GM10847 (cell line): Measurements from ENCODE around the gene BRINP2.

Source experiments
- POLR2A ChIP-seq: IDR thresholded peaks from 2 replicates; pipeline ENCODE4 v1.6.1; 2011; ENCODE audit not compliant: insufficient read length; ENCODE audit errors: extremely low read depth

The BRINP2 gene

DNA sequence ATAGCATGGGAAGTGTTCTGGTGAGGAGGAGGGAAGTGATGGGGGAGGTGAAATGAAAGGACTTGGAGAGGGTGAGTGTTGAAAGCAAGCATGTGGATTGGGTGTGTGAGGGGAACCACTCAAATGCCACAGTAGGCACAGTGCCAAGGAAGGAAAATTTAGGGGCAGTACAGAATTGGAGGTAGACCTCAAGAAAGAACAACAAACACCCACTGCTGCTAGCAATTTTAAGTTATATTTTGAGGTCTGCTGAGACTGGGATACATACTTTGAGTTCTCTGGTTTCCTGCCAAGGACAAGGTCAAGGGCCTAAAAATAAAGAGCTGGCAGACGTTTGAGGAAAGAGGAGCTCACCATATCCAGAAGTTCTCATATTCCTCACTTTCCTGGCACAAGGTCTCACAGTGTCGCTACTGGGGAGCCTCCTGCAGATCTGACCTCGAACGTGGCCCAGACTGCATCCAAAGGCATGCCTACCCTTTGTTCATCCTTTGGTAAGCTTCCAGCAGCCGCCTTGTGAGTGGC lies 104.0 kb downstream of the BRINP2 start:
- TF ChIP-seq POLR2A = no peak

DNA sequence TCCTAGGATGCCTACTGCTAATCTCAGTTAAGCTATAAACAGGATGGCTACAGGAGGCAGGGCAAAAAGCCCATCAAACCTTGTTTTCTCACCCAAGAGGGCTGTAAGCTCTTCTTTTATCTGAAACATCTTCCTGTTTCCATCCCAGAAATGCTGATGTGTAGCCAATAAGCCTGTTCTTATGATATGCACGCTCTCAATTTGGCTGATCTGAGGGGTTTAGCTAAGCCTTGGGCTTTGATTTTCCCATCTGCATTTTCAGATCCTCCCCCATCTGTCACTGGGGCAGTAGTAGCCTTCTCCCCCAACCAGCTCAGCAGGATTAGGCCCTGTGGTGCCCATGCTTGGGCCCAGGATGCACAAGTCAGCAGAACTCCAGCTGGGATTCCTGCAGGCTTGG lies 105.0 kb downstream of the BRINP2 start:
- TF ChIP-seq POLR2A = no peak

DNA sequence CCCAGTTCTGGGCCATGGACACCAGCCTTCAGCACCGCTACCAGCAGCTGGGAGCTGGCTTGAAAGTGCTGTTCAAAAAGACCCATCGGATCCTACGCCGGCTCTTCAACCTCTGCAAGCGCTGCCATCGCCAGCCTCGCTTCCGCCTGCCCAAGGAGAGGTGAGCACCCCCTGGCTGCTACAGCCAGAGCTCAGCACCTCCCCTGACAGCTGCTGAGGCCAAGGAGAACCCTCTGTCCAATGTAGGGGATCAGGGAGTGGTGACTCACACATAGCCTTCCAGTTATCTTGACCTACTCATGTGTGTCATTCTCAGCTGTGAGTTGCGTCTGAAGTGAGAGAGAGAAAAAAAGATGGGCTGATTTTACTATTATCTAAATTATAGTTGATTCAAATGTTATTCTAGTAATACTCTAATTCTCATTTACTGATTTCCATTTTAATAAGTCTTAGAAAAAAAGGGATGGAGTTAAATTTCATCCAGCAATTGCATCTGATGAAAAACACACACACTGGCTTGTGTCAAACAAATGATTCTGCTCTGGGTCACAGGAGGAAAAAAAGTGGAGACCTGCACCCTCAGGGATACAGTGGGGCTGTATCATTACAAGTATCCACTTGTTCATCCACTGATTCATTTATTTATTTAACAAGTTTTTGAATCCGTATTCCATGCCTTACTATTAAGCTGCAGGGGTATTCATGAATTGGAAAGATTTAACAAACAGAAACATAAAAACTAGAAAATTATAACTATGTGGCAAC lies 108.0 kb downstream of the BRINP2 start:
- no peak for TF ChIP-seq POLR2A

DNA sequence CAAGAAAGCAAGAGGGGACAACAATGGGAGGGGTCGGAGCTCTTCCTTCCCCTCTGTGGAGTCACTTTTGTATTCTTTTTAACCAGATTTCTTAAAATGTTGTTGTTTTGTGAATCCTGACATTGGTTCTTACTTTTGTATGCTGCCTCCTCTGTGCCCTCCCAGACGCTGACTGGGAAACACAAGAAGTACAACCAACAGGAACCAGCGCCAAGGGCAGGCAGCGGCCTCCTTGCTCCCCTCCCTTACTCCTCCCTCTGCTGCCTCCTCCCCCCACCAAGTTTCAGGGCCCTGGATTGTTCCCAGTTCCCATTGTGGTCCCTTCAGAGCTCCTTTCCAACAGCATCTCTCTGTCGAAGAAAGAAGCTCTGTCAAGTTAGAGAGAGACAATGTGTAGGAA lies 111.1 kb downstream of the BRINP2 start:
- TF ChIP-seq POLR2A = no peak

DNA sequence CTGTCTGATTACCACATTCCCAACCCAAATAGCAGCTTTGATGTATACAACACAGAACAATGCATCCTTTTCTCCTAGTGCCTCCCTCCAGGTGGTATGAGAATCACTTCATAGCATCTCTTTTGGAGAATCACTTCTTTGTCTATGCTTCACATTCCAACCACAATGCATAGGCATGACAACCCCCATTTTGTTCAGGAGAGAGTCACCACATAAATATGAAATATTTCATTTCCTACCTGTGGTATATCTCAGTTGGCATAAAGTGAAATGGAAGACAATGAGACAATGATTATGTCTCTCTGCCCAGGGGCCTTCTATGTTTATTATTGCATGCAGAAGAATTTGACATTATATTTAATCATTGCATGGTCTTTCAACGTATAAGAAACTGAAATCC lies 112.2 kb downstream of the BRINP2 start:
- no peak for TF ChIP-seq POLR2A

DNA sequence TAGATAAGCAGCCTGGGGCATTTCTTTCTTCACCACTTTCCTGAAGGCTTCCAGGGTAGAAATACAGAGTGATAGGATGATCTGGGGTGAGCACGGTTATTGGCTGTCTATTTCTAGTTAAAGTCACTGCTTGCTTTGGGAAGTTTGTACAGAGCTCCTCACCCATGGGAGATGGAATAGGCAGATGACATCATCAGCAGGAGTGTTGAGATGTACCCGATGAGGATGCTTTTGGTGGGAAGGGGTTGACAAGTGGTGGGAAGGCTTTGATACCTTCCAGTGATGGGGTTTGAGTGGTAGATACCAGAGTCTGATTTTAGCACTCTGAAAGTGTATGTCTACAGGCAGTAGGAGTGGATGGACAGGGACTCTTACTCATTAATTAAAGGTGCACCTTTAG lies 112.6 kb downstream of the BRINP2 start:
- no peak for TF ChIP-seq POLR2A

DNA sequence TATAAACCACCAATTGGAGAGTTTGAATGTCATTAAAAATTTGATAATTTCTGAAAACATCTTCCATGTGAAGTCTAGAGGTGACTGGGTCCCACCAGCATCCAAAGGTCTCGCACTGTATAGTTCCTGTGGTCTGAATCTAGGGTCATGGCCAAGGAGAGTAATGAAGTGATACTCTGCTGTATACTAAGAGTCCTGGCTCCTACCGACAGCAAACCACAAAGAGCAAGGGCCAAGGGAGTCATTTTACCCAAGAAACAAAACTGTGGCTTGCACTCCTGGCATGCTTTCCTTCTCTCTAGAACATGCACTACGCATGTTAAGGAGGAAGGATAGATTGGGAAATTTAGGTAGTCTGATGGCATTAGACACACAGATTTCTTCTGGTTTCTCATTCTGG lies 115.6 kb downstream of the BRINP2 start:
- no peak for TF ChIP-seq POLR2A

DNA sequence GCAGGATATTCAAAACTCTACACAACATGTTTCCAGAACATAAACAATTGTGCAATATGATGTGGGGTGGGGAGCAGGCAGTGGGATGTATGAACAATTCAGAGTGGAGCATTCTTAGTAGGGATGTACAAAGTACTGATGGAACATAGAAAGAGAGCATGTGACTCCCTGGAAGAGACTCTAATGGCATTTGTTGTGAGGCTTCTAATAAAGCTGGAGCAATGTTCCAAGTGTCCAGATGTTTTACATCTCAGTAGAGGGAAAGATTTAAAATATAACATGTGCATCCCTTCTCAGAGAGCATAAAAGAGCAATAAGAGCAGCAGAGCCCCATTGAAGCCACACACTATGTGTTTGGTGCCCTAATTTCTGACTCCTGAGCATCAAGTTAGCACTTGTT lies 116.5 kb downstream of the BRINP2 start:
- TF ChIP-seq POLR2A = no peak

DNA sequence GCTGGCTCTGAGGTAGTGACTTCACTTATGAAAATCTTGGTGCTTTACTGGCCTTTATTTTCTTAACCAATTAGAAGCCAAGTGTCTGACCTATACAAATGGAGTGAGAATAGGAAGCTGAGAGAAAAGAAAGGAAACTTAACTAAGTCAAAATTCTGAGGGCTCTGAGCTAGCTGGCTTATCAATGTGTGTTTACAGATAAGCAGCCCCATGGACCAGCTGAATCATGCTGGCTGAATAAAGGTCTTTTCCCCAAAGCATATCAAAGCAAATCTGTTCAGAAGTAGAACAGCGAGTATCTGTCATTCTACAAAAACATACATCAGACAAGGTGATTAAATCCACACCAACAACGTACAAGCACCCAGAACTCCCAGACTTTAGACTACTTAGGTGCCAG lies 117.2 kb downstream of the BRINP2 start:
- no peak for TF ChIP-seq POLR2A

DNA sequence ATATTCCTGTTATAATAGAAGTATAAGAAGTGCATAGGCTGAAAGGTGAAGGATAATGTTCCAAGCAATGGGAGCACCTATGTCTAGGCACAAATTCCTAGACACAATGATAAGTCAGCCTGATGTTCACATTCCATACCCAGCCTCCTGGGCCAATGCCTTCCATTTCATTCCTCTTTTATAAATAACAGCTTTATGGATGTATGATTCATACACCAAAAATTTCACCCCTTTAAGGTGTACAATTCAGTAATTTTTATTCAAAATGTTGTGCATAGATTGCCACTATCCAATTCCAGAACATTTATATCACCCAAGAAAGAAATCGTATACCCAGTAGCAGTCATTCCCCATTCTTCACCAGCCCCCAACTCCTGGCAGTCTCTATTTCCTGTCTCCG lies 118.8 kb downstream of the BRINP2 start:
- no peak for TF ChIP-seq POLR2A

DNA sequence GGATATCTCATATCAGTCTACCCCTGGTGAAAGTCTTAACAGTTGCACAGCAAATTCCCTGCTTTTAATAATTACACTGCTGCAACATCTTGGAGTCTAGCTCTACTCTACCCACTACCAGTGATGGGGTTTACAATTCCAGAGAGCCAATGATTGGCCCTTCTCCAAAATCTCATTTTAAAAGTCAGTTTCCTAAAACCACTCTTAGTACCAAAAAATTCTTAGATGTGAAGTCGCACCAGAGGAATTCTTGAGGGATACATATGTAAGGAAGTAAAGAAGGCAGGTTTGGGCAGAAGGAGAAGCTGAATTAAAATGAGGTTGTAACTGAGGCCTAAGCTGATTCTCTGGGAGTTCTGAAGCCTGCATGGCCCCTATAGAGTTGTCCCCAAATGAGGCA lies 129.7 kb downstream of the BRINP2 start:
- no peak for TF ChIP-seq POLR2A

DNA sequence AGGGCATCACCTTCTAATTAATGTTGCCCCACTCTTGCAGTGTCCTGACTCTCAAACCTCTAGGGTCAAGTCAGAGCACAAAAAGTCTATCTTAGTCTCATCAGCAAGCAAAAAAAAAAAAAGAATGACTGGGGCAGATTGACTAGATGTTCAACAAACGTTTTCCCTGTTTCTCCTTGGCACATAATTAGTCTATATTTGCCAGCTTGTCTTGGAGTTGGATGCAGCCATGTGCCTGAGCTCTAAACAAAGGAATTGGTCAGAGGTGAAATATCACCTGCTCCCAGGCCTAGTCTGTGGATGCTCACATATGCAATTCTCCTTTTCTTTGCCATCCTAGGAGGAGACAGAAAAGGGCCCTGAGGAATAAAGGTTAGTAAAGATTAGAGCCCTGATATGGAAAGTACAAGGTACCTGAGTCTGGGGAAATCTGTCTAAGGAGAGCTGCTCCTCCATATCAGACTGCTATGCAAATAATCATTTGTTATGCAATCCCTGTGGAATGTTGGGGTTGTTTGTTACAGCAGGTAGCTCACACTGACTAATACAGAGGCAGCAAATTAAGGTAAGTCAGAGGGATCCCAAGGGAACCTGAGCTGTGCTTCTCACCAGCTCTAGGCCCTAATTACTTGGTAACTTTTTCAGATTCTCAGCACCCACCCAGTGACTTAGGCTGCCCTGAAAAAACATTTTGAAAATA lies 130.8 kb downstream of the BRINP2 start:
- TF ChIP-seq POLR2A = no peak

DNA sequence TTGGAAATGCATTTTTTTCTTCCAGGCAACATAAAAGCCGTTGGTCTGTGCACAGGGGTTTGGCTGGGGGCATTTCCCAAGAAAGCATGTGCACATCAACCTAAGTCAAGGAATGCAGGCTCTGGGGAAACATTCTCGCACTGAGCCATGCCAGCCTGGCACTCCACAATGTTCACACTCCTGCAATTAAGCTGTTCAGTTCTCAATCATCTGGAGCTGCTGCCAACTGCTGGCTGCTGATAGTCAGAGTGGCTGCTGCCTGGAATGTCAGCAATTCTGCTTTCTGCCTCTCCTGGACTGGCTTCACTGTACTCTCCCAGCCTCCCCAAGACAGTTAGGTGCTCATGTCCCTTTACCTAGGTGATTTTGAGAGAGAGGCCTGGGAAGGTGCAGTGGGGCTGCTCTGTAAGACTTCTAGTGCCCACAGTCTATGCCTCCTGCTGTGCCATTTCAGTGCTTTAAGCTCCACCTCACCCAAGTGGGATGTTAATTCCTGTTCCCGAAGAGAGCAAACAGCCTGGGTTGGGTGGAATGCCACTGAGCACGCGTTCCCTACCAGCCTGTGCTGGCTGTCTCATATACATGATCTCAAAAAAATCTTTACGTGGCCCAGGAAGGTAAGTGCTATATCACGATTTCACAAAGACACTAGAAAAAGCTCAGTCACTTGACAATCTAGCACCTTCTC lies 131.7 kb downstream of the BRINP2 start:
- TF ChIP-seq POLR2A = no peak

DNA sequence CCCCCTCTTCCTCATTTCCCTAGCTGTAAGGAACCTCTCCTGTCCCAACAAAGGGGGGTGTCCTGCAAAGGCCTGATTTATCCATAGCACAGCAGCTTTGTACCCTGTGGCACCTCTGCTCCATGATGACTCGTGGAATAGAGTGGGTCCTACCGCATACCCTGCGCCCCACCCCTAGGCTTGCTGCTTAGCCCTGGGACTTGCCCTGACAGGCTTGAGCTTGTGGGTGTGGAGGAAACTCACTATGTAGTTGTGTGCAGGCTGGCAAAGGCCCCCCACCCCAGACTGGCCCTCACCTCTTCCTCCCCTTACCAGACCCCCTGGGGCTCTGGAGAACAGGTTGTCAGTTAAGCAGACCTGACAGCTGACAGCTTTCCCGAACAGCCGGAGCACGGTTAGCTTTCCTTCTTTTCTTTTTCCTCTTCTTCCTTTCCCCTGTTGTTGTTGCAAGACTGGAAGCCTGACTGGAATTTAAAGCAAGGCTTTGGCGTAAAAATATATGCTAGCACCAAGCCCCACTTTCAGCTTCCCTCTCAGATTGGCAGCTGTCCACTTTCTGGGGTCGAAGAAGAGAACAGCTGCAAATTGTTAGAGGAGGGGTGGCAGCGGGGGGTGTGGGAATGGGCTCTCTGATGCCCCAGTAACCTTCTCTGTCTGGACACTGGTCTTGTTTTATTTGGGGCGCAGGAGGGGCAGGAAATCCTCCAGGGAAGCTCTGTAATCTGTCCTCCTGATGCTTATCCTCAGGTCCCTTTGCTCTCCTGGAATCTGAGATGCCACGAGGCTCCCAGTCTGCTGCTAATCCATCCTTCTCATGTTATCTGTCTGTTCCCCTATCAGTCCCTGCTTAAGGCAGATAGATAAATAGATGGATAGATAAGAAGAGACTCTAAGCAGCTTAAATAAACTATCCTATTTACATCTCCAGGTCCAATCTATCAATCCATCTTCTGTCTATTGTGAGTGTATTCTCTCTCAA lies 134.6 kb downstream of the BRINP2 start:
- TF ChIP-seq POLR2A = no peak

DNA sequence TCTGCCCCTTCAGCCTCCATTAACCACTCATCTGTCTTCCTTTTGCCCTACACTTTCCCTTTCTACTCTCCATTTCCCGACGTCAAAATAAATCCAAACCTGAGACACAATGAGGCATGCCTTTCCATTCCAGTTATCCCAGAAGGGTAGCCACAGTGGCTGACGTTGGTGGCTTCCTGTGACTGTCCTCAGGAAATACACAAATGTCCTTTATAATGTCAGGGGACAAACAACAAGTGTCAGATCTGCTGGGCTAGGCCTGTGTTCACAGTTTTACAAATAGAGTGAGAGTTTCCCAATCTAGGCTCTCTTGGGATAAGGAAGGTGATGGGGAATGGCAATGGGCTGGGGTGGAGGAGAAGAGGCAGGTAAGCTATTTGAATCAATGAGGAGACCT lies 135.3 kb downstream of the BRINP2 start:
- no peak for TF ChIP-seq POLR2A
